CD4-positive, alpha-beta T cell treated with Interferon gamma for 1 hour (primary cell): ENCODE measurements around the gene PTPRQ.
"Not testable (repeated sequence)": the region's sequence is repeated elsewhere in the genome, so short reads cannot be mapped to it uniquely, and the experiment has no call there.

Experiments used
- DNase-seq: peaks from one replicate; pipeline ENCODE4 v3.0.0-alpha.2; 2020

Gene PTPRQ

DNA sequence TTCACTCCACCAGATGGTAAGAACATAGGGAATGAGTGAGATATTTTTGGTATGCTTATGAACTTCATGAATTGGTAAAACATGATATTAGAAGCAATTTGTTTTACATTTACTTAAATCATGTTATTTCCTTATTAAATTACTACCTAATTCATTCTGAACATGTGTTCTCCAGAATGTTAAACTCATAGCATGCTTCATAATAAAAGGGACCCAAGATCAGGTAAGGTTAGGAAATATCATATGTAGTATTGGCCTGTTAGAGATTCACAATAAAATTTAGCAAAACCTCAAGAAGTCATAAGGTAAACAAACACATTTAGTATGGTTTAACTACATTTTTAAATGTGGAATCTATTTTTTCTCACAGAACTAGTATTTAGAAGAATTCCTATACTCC is 28.2 kb downstream of the PTPRQ start:
- no peak for DNase-seq

DNA sequence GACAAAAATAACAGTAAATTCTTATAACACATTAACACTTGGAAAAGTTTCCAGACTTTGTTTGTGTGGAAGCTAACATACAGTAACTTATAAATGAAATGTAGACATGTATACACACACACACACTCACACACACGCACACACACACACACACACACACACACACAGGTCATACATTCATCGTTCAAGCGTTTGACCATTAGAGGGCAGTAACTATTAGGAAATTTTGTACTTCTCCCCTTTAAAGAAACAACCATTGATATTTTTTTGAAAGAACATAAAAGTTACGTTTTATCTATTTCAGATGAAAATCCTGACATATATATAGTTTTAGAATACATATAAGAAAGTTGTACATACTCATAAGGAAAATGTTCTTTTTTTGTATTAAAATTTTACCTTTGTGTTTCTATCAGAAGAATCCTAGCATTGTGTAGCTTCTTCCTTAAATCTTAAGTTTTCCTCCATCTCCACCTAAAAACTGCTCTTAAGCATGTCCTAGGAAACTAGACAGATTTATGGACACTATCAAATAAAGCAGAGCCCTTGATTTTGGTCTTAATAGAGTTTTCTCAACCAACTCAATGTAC is 29.0 kb downstream of the PTPRQ start:
- DNase-seq = no peak

DNA sequence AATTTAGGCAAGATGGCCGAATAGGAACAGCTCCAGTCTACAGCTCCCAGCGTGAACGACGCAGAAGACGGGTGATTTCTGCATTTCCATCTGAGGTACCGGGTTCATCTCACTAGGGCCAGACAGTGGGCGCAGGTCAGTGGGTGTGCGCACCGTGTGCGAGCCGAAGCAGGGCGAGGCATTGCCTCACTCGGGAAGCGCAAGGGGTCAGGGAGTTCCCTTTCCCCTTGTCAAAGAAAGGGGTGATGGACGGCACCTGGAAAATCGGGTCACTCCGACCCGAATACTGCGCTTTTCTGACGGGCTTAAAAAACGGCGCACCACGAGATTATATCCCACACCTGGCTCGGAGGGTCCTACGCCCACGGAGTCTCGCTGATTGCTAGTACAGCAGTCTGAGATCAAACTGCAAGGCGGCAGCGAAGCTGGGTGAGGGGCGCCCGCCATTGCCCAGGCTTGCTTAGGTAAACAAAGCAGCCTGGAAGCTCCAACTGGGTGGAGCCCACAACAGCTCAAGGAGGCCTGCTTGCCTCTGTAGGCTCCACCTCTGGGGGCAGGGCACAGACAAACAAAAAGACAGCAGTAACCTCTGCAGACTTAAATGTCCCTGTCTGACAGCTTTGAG is 33.6 kb downstream of the PTPRQ start:
- DNase-seq = not testable (repeated sequence)

DNA sequence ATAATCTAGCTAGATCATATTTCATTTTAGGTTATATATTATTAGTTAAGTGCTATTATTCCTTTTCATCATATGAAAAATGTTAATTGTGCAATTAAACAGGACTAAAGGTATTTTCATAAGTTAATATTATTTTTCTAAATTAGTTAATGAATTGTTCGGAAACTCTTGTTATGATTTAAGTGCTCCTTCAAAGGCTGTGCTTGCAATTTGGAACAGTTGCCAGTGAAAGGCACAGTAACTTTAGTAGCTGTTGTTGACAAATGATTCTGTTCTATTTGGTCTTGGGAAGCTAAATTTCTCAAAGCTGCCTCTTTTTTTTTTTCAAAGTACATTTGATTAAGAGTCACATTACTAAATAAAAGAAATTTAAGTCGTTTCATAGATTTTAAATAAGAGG is 40.7 kb downstream of the PTPRQ start:
- no peak for DNase-seq

DNA sequence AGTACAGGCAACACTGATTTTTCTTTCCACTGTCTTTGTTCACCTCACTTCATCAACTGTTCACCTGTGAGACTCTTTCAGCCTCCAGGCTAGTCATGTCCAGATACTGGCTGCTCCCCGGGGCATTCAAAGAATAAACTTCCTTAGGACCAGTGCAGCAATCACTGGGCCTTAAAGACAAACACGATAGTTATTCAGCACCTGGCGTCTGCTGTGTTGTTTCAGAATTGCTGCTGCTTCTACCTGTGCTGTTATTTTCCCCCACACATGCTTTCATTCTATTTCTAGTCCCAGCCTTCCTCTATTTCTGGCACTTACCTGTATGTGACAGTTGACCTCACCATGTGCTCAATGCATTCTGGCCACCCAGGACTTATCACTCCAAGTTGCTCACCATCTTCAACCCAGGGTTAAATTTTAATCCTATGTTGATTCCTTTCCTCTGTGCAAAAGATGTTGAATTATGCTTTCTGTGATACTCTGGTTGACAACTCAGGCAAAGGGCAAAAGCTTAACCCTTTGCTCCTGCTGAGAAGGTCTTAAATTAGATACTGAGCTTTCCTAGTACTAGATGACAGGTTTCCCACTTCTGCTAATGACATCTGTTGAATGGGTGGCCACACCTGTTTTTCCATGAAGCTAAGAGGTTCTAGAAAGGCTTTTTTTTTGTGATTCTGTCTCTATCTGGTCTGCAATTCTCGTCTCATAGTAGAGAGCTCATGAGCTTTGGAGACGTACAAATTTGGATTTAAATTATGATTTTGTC is 41.4 kb downstream of the PTPRQ start:
- no peak for DNase-seq

DNA sequence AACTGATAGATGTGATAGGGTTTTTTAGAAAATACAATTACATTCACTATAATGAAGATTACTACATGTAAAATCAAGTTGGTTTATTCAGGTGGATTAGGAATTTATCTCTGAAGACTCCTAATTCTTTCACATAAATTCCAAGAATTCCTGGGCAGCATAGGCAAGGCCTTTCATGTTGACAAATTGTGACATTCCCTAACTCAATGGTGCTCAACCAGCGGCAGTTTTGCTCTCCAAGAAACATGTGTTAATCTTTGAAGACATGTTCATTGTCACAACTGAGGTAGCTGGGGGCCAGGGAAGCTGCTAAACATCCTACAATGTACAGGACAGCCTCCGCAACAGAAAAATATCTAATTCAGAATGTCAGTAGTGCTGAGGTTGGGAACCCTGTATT is 46.3 kb downstream of the PTPRQ start:
- DNase-seq = no peak

DNA sequence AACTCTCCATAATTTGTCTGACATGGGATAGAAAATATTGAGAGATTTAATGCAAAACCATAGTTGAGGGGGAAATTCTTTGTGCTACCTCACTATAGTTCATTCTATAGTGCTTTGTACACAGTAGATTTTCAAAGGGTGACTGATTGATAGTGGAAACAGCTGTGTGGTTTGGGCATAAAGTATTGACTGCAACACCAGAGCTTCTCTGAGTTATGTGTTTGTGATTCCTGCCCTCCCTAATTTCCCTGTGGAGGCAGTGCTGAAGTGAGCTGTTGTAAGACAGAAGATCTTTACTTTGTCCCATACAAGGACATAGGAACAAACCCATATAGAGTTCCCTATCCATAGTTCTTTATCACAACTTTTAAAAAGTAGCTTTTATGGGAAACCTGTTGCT is 47.1 kb downstream of the PTPRQ start:
- no peak for DNase-seq

DNA sequence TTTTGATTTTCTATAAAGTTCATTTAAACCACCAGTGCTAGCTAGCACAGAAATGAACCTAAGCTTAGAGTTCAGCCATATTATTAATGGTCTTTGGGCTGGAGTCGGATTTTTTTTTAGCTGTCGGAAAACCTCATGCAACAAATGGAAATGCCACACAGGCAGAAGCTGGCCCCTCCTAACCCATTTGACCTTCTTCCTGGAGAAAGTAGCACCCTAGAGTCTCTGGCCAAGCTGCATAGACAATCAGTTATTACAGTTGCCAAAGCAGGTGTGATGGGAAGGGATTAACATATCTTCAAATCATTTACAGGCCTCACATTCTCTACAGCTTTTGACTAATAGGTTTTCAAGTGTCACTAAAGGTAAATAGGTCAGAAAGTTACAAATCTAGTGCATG is 49.4 kb downstream of the PTPRQ start:
- no peak for DNase-seq

DNA sequence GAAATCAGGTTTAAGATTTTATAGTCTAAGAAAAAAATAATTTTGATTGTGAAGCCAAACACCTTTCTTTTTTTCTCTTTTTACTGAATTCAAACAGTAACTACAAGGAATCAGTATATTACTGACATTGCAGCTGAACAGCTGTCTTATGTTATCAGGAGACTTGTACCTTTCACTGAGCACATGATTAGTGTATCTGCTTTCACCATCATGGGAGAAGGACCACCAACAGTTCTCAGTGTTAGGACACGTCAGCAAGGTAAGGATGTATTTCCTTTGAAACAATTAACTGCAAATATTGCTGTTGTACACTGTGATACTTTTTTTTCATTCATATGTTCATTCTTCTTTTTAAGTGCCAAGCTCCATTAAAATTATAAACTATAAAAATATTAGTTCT is 50.8 kb downstream of the PTPRQ start:
- DNase-seq = no peak

DNA sequence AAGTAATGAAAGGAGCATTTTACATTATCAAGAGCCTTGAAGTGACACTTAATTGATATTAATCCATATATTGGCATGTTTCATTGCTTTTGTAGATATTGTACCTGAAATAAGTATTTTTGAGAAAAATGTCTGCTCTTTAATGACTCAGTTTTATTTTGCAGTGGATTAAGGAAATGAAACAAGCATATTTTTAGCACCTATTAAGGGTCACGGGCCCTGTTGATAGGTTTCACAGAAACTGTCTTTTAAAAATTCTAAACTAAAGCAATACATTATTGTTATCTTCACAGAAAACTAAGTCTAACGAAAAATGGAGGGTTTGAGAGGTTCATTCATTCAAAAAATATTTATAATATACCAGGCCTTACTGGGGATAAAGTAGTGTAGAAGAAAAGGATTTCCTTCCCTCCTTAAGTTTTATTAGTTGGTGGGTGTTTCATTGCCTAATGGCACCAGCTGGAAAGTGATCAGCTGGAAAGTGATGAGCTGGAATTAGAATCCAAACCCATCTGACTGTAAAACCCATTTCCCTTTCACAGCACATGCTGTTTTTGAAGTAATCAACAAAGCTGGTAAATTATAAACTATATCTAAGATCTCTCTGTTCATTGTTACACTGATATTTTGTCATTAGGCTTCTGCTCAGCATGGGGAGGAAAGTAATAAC is 54.2 kb downstream of the PTPRQ start:
- no peak for DNase-seq

DNA sequence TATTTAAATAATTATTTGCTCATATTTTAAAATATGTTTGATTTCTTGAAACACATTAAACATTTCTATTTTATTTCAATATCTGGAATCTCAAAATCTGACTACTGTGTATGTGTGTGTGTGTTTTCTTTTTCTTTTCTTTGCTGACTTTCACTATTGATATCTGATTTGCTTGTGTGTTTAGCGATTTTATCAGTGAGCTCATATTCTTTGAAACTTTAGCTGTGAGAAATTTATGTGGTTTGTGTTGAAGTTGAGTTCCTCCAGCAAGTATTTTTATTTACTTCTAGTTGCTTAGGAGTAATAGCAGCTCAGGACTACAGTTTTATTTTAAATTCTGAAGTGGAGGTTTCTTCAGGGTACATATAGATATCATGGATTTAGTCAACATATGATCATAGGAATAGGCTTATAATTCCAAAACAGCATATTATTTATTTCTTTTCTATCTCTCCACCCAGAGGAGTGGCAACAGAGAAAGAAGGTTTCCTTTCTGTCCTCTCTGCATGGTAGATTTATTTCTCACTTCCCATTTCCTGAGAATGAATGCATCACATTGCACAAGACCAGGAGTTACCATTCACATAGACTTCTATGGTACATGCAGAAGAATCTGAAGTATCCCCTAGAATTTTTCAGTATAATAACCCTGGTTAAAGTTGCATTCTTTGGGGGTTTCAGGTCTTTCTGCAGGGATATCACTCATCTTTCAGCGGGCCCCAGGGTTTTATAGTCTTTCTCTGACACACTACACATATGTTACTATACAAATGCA is 60.5 kb downstream of the PTPRQ start:
- no peak for DNase-seq

DNA sequence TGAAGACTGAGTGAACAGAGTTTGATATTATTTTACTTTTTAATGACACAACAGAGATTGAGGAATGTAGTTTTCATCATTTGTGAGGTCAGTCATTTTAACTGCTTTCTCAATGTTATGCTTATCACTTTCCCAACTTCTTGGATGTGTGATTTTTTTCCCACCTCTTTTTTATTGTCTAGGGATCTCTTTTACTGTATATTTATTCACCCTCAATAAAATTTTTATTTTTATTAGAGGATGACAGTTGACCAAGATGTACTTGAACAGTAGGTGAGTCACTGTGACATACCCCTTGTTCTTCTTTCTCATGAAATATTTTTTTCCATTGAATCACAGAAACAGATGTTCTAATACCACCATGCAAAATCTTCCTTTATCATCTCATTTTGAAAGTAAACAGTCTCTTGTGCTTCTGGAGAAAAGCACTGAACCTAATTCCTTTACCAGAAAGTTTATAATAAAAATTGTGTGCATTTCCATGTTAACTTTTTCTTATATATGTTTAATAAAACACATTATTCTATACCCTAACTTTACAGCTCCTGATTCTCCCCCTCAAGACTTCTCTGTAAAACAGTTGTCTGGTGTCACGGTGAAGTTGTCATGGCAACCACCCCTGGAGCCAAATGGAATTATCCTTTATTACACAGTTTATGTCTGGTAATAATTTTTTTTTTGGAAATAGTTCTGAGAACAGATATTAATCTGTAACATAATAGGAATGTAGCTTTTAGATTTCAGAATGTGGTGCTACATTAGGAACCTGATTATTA is 65.9 kb downstream of the PTPRQ start:
- no peak for DNase-seq

DNA sequence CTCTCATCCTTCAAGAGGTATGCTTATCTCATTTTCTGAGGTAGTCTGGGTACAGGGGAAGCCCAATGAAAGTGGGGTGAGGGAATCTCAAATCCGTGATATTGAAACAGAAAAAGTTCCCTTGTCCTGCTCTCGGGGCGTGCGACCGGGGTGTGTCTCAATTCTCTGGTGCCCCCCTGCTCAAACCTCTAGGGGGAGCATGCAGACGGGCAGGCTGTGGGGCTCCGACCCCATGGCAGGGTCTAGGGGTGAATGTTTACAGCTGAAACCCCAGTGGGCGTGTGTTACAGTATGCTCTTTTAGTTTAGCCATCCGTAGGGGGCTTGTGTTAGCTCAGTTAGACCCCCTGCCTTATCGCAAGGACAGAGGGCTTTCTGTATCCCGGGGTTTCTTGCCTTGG is 68.7 kb downstream of the PTPRQ start:
- no peak for DNase-seq

DNA sequence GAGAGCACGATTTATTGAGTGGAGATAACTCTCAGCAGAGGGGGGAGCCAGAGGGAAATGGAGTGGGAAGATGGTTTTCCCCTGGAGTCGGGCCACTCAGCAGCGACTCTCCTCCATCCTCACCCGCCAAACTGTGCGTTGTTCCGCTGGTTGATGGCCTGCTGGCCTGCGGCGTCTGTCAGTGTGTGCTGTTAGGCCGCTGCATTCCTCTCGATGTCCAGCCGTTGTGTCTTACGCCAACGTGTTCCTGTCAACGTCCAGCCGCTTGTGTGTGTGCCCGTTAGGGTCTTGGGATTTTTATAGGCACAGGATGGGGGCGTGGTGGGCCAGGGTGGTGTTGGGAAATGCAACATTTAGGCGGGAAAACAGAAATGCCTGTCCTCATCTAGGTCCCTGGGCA is 69.2 kb downstream of the PTPRQ start:
- DNase-seq = no peak

DNA sequence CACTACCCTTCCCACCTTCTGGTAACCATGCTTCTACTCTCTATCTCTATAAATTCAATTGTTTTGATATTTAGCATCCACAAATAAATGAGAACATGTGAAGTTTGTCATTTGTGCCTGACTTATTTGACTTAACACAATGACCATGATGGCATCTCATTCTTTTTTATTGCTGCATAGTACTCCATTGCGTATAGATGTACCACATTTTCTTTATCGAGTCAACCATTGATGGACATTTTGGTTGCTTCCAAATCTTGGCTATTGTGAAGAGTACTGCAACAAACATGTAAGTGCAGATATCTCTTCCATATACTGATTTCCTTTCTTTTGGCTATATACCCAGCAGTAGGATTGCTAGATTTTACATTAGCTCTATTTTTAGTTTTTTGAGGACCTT is 73.6 kb downstream of the PTPRQ start:
- no peak for DNase-seq

DNA sequence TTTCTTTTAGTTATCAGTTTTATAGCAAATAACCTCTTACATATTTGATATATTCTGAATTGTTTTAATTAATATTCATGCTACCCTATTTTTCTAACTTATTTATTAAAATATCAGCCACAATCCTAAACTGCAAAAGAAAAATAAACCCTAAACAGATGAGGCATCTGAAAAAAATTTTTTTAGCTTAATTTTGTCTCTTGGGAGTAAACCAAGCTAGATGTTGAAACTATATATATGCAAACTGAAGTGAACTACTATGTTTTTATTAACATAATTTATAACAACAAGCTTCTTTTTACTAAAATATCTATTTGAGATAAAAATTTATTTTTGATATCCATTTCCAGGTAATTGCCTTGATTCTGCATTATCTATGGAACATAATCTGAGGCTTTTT is 87.6 kb downstream of the PTPRQ start:
- no peak for DNase-seq

DNA sequence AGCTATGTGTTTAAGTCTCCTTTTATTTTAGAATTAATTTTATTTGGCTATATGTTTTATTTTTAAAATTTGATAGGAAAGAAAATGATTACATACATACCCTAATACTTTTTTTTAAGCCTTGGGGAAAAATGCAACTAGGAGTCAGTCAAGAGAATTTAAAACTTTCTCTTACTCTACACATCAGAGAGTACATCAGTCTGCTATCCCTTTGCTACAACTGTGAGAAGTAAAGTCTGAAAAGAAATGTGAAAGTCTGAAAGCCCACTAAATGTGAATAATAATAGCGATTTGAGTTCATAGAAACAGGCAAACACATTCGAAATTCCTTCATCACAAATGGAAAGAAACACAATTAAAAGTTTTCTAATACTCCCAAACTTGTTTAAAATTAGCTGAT is 95.0 kb downstream of the PTPRQ start:
- DNase-seq = no peak

DNA sequence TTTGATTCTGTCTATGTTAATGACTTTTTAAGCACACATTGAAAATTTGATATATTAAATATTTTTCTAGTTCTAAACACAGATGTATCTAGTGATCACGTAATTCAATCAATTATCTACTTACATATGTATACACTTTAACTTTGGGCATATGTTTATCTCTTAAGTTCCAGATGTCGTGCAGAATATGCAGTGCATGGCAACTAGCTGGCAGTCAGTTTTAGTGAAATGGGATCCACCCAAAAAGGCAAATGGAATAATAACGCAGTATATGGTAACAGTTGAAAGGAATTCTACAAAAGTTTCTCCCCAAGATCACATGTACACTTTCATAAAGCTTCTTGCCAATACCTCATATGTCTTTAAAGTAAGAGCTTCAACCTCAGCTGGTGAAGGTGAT is 105.3 kb downstream of the PTPRQ start:
- DNase-seq = no peak

DNA sequence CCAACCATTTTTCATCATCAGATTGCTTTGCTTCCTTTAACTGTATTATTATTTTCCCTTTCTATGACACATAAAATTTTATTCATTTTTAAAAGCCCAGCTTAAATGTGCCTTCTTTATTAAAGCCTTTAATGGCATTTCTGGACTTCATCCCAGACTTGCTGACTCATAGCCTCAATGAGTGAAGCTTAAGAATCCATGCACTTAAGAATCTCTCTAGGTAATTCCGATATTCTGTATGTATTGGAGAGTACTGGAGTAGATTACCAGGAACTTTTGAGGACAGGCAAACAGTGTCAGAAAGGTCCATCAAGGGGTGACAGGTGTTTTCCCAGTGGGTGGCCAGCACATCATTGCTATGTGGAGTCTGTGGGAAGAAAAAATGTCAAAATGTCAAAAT is 107.9 kb downstream of the PTPRQ start:
- no peak for DNase-seq

DNA sequence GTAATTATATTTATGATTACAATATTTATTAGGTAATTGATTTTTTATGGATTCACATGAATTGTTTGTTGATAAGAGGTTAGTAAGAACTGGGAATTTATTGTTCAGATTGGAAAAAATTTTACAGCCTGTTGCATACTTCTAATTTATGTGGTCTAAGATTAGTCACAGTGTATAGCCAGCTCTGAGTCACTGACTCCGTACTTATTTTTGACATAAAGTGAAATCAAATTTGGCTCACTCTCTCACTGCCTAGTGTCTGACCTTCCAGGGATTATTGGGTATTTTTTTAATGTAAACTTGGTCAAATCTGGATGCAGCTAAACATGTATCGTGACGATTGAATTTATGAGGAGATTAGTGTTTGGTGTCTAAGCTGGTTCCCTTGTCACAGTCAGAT is 109.3 kb downstream of the PTPRQ start:
- no peak for DNase-seq

DNA sequence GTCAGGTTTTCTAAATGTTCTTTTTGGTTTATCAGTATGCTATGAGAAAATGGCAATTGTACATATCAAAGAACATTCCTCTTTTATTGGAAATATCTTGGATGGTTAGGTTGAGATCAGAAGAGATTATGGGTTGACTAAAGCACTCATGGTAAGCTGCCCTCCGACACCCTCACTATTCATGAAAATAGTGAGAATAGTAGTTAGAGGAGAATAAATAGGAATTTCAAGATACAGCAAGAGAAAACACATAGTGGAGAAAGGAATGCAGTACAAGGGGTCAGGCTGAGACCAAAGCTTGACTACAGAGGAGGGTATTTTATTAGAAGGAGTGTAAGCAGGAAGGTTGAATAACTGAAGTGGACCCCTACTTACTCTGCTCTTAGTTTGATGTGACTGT is 112.5 kb downstream of the PTPRQ start:
- DNase-seq = no peak

DNA sequence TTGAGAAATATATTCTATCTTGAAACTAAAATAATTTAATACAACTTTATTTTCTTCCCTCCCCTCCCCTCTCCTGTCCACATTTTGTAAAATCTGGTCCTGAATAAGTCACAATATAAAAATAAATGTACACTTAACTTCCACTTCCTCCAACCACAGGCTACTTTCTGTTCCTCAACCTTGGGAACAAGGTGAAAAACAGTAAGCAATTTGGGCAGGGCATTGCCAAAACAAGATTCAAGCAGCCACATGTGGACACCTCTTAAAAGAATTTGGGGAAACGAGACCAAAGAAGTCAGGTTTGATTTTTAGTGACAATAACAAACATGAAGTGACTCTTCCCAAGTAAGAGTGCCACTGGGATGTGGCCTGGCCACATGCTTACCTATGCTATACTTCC is 115.7 kb downstream of the PTPRQ start:
- no peak for DNase-seq
